Cardiac fibroblast (primary cell): ENCODE measurements around the gene CLK3.

Experiments used
- DNase-seq, 2 donors: peaks; one replicate each; pipeline versions ENCODE4 v3.0.0 to v3.0.0-alpha.2; 2010; ENCODE audit warnings: low read depth in 2 of 2
- H3K4me3 ChIP-seq, 2 donors: replicated peaks in 1 of 2; 1 replicate in 1 of 2; 2 replicates in 1 of 2; pipeline ENCODE4 v1.5.1; 2011; ENCODE audit warnings: low read depth in 2 of 2, low read length in 2 of 2, mild to moderate bottlenecking in 2 of 2, moderate library complexity in 1 of 2
- CTCF ChIP-seq: IDR thresholded peaks from one replicate; pipeline ENCODE4 v1.5.1; 2011; ENCODE audit warnings: low read depth, mild to moderate bottlenecking, low read length, inconsistent platforms

CLK3 gene

GRCh38 chr15:74676801-74677200, 61.2 kb downstream of the CLK3 start:
- H3K4me3 ChIP-seq = no peak overlapping the region

More at GRCh38 chr15:74676801-74677200, 61.2 kb downstream of the CLK3 start:
- no peak for TF ChIP-seq CTCF
- no peak for DNase-seq
